Cardiac fibroblast (primary cell): ENCODE measurements around the gene RNF157.

Experiments
- DNase-seq, 2 donors: peaks; one replicate each; pipeline versions ENCODE4 v3.0.0 to v3.0.0-alpha.2; 2010; ENCODE audit warnings: low read depth in 2 of 2
- H3K4me3 ChIP-seq, 2 donors: replicated peaks in 1 of 2; 1 replicate in 1 of 2; 2 replicates in 1 of 2; pipeline ENCODE4 v1.5.1; 2011; ENCODE audit warnings: low read depth in 2 of 2, low read length in 2 of 2, mild to moderate bottlenecking in 2 of 2, moderate library complexity in 1 of 2
- CTCF ChIP-seq: IDR thresholded peaks from one replicate; pipeline ENCODE4 v1.5.1; 2011; ENCODE audit warnings: low read depth, mild to moderate bottlenecking, low read length, inconsistent platforms

The RNF157 gene

GRCh38 chr17:76160896-76161528, 79.3 kb downstream of the RNF157 start:
- no peak for DNase-seq

GRCh38 chr17:76159157-76159556, 81.1 kb downstream of the RNF157 start:
- no peak overlapping the region for H3K4me3 ChIP-seq
- no peak for DNase-seq
- no peak for TF ChIP-seq CTCF

More at GRCh38 chr17:76160896-76161528, 79.3 kb downstream of the RNF157 start:
- H3K4me3 ChIP-seq = no peak overlapping the region
- no peak for TF ChIP-seq CTCF

GRCh38 chr17:76157759-76158158, 82.5 kb downstream of the RNF157 start:
- H3K4me3 ChIP-seq = no peak overlapping the region
- DNase-seq = no peak
- TF ChIP-seq CTCF = no peak

- TF ChIP-seq CTCF = no peak
- DNase-seq = no peak
- no peak overlapping the region for H3K4me3 ChIP-seq
These were observed 83.7 kb downstream of the RNF157 start for GRCh38 chr17:76156662-76156991.

GRCh38 chr17:76155988-76156661, 84.2 kb downstream of the RNF157 start:
- DNase-seq = no peak
- H3K4me3 ChIP-seq = no peak overlapping the region
- no peak for TF ChIP-seq CTCF

GRCh38 chr17:76154936-76155845, 85.1 kb downstream of the RNF157 start:
- TF ChIP-seq CTCF = no peak
- H3K4me3 ChIP-seq = no peak overlapping the region
- no peak for DNase-seq
